ENCODE results near the gene SRGAP2B. TPM values are rescaled to one million over a fixed set of nuclear protein-coding genes. Genes with fewer than 3 reads are reported as not detected.
"Not testable (repeated sequence)": the region's sequence is repeated elsewhere in the genome, so short reads cannot be mapped to it uniquely, and the experiment has no call there.

The SRGAP2B gene
- total RNA-seq, 4 donors from 2014 or later: 39.3 to 79.9 (median 52.5) TPM

GRCh38 chr1:144977856-144978255 is 117.3 kb downstream of the SRGAP2B start:
- intact Hi-C loops (cut with DNase I; ENCODE audit: low total_unique reads); DNase-seq (ENCODE audit: low spot score in 2 of 2); H3K4me3 ChIP-seq (ENCODE audit: low read depth, poor library complexity, severe bottlenecking): not testable (repeated sequence)
- WGBS, 2 donors: no CpG with 5 or more reads among the region's 2 CpGs

GRCh38 chr1:144971936-144972335 is 123.2 kb downstream of the SRGAP2B start:
- intact Hi-C loops (cut with DNase I; ENCODE audit: low total_unique reads); H3K4me3 ChIP-seq (ENCODE audit: low read depth, poor library complexity, severe bottlenecking); DNase-seq (ENCODE audit: low spot score in 2 of 2): not testable (repeated sequence)
- WGBS, 2 donors: no CpG with 5 or more reads among the region's 3 CpGs

GRCh38 chr1:144966488-144966887 is 128.6 kb downstream of the SRGAP2B start:
- WGBS, 2 donors: 90 to 91% methylated on average over 3 of the region's 3 CpGs
- intact Hi-C loops (cut with DNase I; ENCODE audit: low total_unique reads); H3K4me3 ChIP-seq (ENCODE audit: low read depth, poor library complexity, severe bottlenecking): not testable (repeated sequence)

GRCh38 chr1:144964765-144965164 is 130.4 kb downstream of the SRGAP2B start:
- H3K4me3 ChIP-seq (ENCODE audit: low read depth, poor library complexity, severe bottlenecking); DNase-seq (ENCODE audit: low spot score in 2 of 2); intact Hi-C loops (cut with DNase I; ENCODE audit: low total_unique reads): not testable (repeated sequence)
- WGBS, 2 donors: no CpG with 5 or more reads among the region's 12 CpGs

More at GRCh38 chr1:144966488-144966887, 128.6 kb downstream of the SRGAP2B start:
- not testable (repeated sequence) for DNase-seq (ENCODE audit: low spot score in 2 of 2)

GRCh38 chr1:144964186-144964585 is 130.9 kb downstream of the SRGAP2B start:
- DNase-seq (ENCODE audit: low spot score in 2 of 2); intact Hi-C loops (cut with DNase I; ENCODE audit: low total_unique reads); H3K4me3 ChIP-seq (ENCODE audit: low read depth, poor library complexity, severe bottlenecking): not testable (repeated sequence)
- 91 to 100% methylated on average over 1 of the region's 1 CpG for WGBS, 2 donors

GRCh38 chr1:144963571-144963970 is 131.6 kb downstream of the SRGAP2B start:
- DNase-seq (ENCODE audit: low spot score in 2 of 2); H3K4me3 ChIP-seq (ENCODE audit: low read depth, poor library complexity, severe bottlenecking); intact Hi-C loops (cut with DNase I; ENCODE audit: low total_unique reads): not testable (repeated sequence)
- 60 to 73% methylated on average over 2 of the region's 3 CpGs for WGBS, 2 donors

- H3K4me3 ChIP-seq (ENCODE audit: low read depth, poor library complexity, severe bottlenecking); intact Hi-C loops (cut with DNase I; ENCODE audit: low total_unique reads); DNase-seq (ENCODE audit: low spot score in 2 of 2): not testable (repeated sequence)
- WGBS, 2 donors: no CpG with 5 or more reads among the region's 9 CpGs
Measured at GRCh38 chr1:144961604-144962583, 133.2 kb downstream of the SRGAP2B start.

GRCh38 chr1:144960929-144961488 is 134.1 kb downstream of the SRGAP2B start:
- DNase-seq (ENCODE audit: low spot score in 2 of 2); intact Hi-C loops (cut with DNase I; ENCODE audit: low total_unique reads); H3K4me3 ChIP-seq (ENCODE audit: low read depth, poor library complexity, severe bottlenecking): not testable (repeated sequence)
- WGBS, 2 donors: 80 to 83% methylated on average over 1 of the region's 4 CpGs

GRCh38 chr1:144948390-144948789 is 146.7 kb downstream of the SRGAP2B start:
- intact Hi-C loops (cut with DNase I; ENCODE audit: low total_unique reads); H3K4me3 ChIP-seq (ENCODE audit: low read depth, poor library complexity, severe bottlenecking); DNase-seq (ENCODE audit: low spot score in 2 of 2): not testable (repeated sequence)
- no CpG with 5 or more reads among the region's 2 CpGs for WGBS, 2 donors

GRCh38 chr1:144947495-144947894 is 147.6 kb downstream of the SRGAP2B start:
- H3K4me3 ChIP-seq (ENCODE audit: low read depth, poor library complexity, severe bottlenecking); intact Hi-C loops (cut with DNase I; ENCODE audit: low total_unique reads): not testable (repeated sequence)
- 53% methylated on average over 1 of the region's 1 CpG; no CpG with 5 or more reads in 1 of the 2 donors for WGBS, 2 donors

GRCh38 chr1:144946525-144947480 is 148.3 kb downstream of the SRGAP2B start:
- DNase-seq (ENCODE audit: low spot score in 2 of 2); H3K4me3 ChIP-seq (ENCODE audit: low read depth, poor library complexity, severe bottlenecking); intact Hi-C loops (cut with DNase I; ENCODE audit: low total_unique reads): not testable (repeated sequence)
- WGBS, 2 donors: no CpG with 5 or more reads among the region's 8 CpGs

More at GRCh38 chr1:144947495-144947894, 147.6 kb downstream of the SRGAP2B start:
- not testable (repeated sequence) for DNase-seq (ENCODE audit: low spot score in 2 of 2)

- H3K4me3 ChIP-seq (ENCODE audit: low read depth, poor library complexity, severe bottlenecking); DNase-seq (ENCODE audit: low spot score in 2 of 2); intact Hi-C loops (cut with DNase I; ENCODE audit: low total_unique reads): not testable (repeated sequence)
- no CpG with 5 or more reads among the region's 1 CpG for WGBS, 2 donors
Measured at GRCh38 chr1:144941710-144942109, 153.4 kb downstream of the SRGAP2B start.

- intact Hi-C loops (cut with DNase I; ENCODE audit: low total_unique reads); DNase-seq (ENCODE audit: low spot score in 2 of 2); H3K4me3 ChIP-seq (ENCODE audit: low read depth, poor library complexity, severe bottlenecking): not testable (repeated sequence)
- no CpG with 5 or more reads among the region's 2 CpGs for WGBS, 2 donors
Measured at GRCh38 chr1:144940054-144940453, 155.1 kb downstream of the SRGAP2B start.

GRCh38 chr1:144938627-144939026 is 156.5 kb downstream of the SRGAP2B start:
- intact Hi-C loops (cut with DNase I; ENCODE audit: low total_unique reads); DNase-seq (ENCODE audit: low spot score in 2 of 2); H3K4me3 ChIP-seq (ENCODE audit: low read depth, poor library complexity, severe bottlenecking): not testable (repeated sequence)
